Transverse colon (tissue), 3 donors: ENCODE data around the gene ATP2A1.

ENCODE experiments used
- CTCF ChIP-seq, 5 experiments: fragments of 200-600 bp in 3 of 5; fragments of 450-650 bp in 2 of 5; sonication (generic) in 3 of 5; IDR thresholded peaks; 1 replicate in 2 of 5; 2 replicates in 3 of 5; pipeline ENCODE4 v1.5.1; 2016 to 2017; ENCODE audit warnings: antibody characterized with exemption in 5 of 5, inconsistent platforms in 3 of 5, mild to moderate bottlenecking in 2 of 5, moderate library complexity in 1 of 5
- POLR2A ChIP-seq: fragments of 450-650 bp; IDR thresholded peaks from one replicate; pipeline ENCODE4 v1.6.1; 2016; ENCODE audit warnings: antibody characterized with exemption, mild to moderate bottlenecking, moderate library complexity

DNA sequence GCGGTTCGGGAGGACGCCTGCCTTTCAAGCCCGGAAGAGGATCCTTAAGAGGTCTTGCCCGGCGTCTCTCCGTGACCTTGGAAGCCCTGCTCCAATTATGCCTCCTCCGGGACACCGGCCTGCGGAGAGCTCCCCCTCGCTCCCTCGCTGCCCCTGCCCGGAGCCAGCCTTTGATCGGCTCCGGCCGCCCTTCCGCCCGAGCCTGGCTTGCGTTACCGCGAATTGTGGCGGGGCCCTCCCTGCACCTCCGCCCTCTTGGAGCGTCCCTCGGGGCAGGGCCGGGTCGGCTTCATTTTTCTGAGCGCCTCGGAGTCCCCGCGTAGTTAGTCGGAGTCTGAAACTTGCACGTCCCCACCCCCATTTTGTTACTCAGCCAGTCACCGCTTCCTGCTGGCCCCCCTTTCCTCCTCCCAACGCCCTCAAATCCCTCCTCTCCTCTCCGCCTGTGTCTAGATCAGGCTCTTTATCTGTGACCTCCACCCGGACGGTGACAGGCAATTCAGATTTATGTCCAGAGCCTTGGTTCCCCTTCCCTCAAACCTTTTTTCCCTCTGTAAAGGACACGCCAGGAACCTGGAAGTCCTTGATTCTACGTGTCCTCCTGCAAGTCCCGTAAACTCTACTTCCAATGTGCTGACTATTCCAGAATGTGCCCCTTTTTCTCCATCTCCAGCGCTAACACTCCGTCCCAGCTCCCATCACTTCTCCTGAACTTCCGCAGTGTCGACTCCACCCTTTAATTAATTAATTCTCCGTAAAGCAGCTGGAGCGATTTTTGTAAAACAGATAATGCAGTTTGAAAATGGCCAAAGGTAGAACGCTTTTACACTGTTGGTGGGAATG is 47.3 kb downstream of the ATP2A1 start:
- no peak for TF ChIP-seq CTCF (IDR thresholded peaks at IDR 0.05)
- peak; percentile 78 for TF ChIP-seq POLR2A
